DOHH2 (cell line): ENCODE measurements around the gene THYN1.
"Not testable (repeated sequence)": the region's sequence is repeated elsewhere in the genome, so short reads cannot be mapped to it uniquely, and the experiment has no call there.

ENCODE experiments used
- H3F3A ChIP-seq: fragments of 200-600 bp; sonication (generic), shearing (Covaris generic); 2 replicates; pipeline ENCODE4 v1.6.0; 2016; ENCODE audit warnings: antibody characterized with exemption, mild to moderate bottlenecking; ENCODE audit not compliant: control insufficient read depth, insufficient read depth
- H3K27ac ChIP-seq: fragments of 200-600 bp; sonication (generic); 2 replicates; pipeline ENCODE4 v1.5.1; 2014; ENCODE audit warnings: low read depth, mild to moderate bottlenecking, low read length, moderate library complexity
- H3K27me3 ChIP-seq: fragments of 200-600 bp; sonication (generic); 2 replicates; pipeline ENCODE4 v1.6.1; 2014; ENCODE audit warnings: mild to moderate bottlenecking, low read length, mixed read lengths; ENCODE audit not compliant: control insufficient read depth
- H3K36me3 ChIP-seq: fragments of 200-600 bp; sonication (generic); 2 replicates; pipeline ENCODE4 v1.6.1; 2014; ENCODE audit warnings: mild to moderate bottlenecking, low read length, moderate library complexity, mixed read lengths; ENCODE audit not compliant: control insufficient read depth
- H3K4me1 ChIP-seq: fragments of 200-600 bp; sonication (generic); 2 replicates; pipeline ENCODE4 v1.6.1; 2014; ENCODE audit warnings: mild to moderate bottlenecking, low read length, mixed read lengths; ENCODE audit not compliant: control insufficient read depth
- H3K4me2 ChIP-seq: fragments of 200-600 bp; sonication (generic); 2 replicates; pipeline ENCODE4 v1.6.0; 2014; ENCODE audit warnings: mild to moderate bottlenecking, low read length, moderate library complexity
- H3K4me3 ChIP-seq: fragments of 200-600 bp; sonication (generic); 2 replicates; pipeline ENCODE4 v1.5.1; 2014; ENCODE audit warnings: mild to moderate bottlenecking, low read length, mixed read lengths
- H3K79me2 ChIP-seq: fragments of 200-600 bp; sonication (generic); 2 replicates; pipeline ENCODE4 v1.6.1; 2014; ENCODE audit warnings: mild to moderate bottlenecking, low read length, mixed read lengths; ENCODE audit not compliant: control insufficient read depth
- H3K9me2 ChIP-seq: fragments of 200-600 bp; sonication (generic); replicated peaks from 2 replicates; pipeline ENCODE4 v1.6.1; 2014; ENCODE audit warnings: mild to moderate bottlenecking, low read length, mixed read lengths; ENCODE audit not compliant: control insufficient read depth
- H3K9me3 ChIP-seq: fragments of 200-600 bp; sonication (generic); 2 replicates; pipeline ENCODE4 v1.6.1; 2014; ENCODE audit warnings: antibody characterized with exemption, low read length, mixed read lengths; ENCODE audit not compliant: control insufficient read depth, insufficient read depth
- H4K20me1 ChIP-seq: fragments of 200-600 bp; sonication (generic); 2 replicates; pipeline ENCODE4 v1.6.0; 2014; ENCODE audit warnings: low read depth, mild to moderate bottlenecking, antibody characterized with exemption, low read length, moderate library complexity; ENCODE audit not compliant: control insufficient read depth, insufficient read depth
- CTCF ChIP-seq: fragments of 200-600 bp; sonication (generic); IDR thresholded peaks from one replicate; pipeline ENCODE4 v1.5.1; 2014; ENCODE audit warnings: antibody characterized with exemption, mild to moderate bottlenecking, low read depth, low read length; ENCODE audit not compliant: poor library complexity, severe bottlenecking
- EZH2phosphoT487 ChIP-seq: fragments of 200-600 bp; sonication (generic); IDR thresholded peaks from 2 replicates; pipeline ENCODE4 v1.6.1; 2017; ENCODE audit warnings: borderline replicate concordance, mild to moderate bottlenecking, antibody characterized with exemption, low read length, moderate library complexity, mixed read lengths

The THYN1 gene

GRCh38 chr11:134283461-134284230, 30.5 kb upstream of the THYN1 start:
- Histone ChIP-seq H3K9me3 (no peaks in the 10 kb centered on the region), H3K79me2 (no peaks in the 10 kb centered on the region), H3K4me1 (no peaks in the 10 kb centered on the region), H3K4me3 (no peak overlapping the region), H3K9me2 (no peaks in the 10 kb centered on the region), H3K4me2 (no peak overlapping the region), H4K20me1 (no peaks in the 10 kb centered on the region), H3K27ac (no peak overlapping the region), H3K36me3 (no peaks in the 10 kb centered on the region), H3K27me3 (peaks cover 7% of the 10 kb centered on the region), H3F3A (no peaks in the 10 kb centered on the region)
- TF ChIP-seq EZH2phosphoT487, result no peak
- TF ChIP-seq CTCF, result no peak

GRCh38 chr11:134282121-134283045, 29.2 kb upstream of the THYN1 start:
- no peak for TF ChIP-seq CTCF
- no peak for TF ChIP-seq EZH2phosphoT487
- Histone ChIP-seq H3K4me1 (no peaks in the 10 kb centered on the region), H3K27ac (no peak overlapping the region)

GRCh38 chr11:134281635-134282034, 28.5 kb upstream of the THYN1 start:
- not testable (repeated sequence) for H3K4me2 ChIP-seq, H3K36me3 ChIP-seq, H3K4me1 ChIP-seq, H3K4me3 ChIP-seq, H4K20me1 ChIP-seq, H3K27ac ChIP-seq, H3K9me2 ChIP-seq, H3K9me3 ChIP-seq, H3F3A ChIP-seq, H3K79me2 ChIP-seq
- peaks cover 18% of the 10 kb centered on the region for H3K27me3 ChIP-seq

More at GRCh38 chr11:134282121-134283045, 29.2 kb upstream of the THYN1 start:
- Histone ChIP-seq H3K79me2 (no peaks in the 10 kb centered on the region), H4K20me1 (no peaks in the 10 kb centered on the region), H3F3A (no peaks in the 10 kb centered on the region), H3K9me3 (no peaks in the 10 kb centered on the region), H3K9me2 (no peaks in the 10 kb centered on the region), H3K4me2 (no peak overlapping the region), H3K36me3 (no peaks in the 10 kb centered on the region), H3K4me3 (no peak overlapping the region), H3K27me3 (peaks cover 14% of the 10 kb centered on the region)

GRCh38 chr11:134278356-134278755, 25.2 kb upstream of the THYN1 start:
- TF ChIP-seq EZH2phosphoT487 (no peak), CTCF (no peak)
- Histone ChIP-seq H3K27ac (no peak overlapping the region), H3K36me3 (no peaks in the 10 kb centered on the region), H3K79me2 (no peaks in the 10 kb centered on the region), H3K4me1 (no peaks in the 10 kb centered on the region), H3K9me2 (no peaks in the 10 kb centered on the region), H3K27me3 (peaks cover 44% of the 10 kb centered on the region), H3K9me3 (no peaks in the 10 kb centered on the region), H4K20me1 (no peaks in the 10 kb centered on the region), H3K4me2 (no peak overlapping the region), H3F3A (no peaks in the 10 kb centered on the region), H3K4me3 (no peak overlapping the region)
